ENCODE measurements around the gene FGF7. TPM values are rescaled to one million over a fixed set of nuclear protein-coding genes. Genes with fewer than 3 reads are reported as not detected.

FGF7 gene
- total and polyA plus RNA-seq, 9 of the 15 experiments (the other 6 are each of a cell fraction or from before 2014, with no cell fraction given): not detected

DNA sequence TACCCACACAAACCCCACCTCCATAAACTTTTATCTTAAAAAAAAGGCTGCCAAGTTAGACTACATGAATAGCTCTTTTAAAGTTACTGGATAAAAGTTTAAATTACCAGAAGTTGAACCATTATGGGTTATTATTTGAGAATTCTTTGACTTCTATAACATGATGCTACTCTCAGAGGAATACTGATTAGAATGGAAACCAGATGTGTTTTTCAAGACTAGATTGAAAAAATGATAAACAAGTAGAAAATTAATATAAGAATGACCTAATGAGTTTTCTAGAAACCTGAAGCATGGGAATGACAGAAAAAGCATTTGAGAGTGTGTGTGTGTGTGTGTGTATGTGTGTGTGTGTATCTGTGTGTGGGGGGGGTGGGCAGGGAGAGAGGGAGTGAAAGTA, 12.4 kb upstream of the FGF7 start (continued):
- no peak for TF ChIP-seq PHF8 (IDR thresholded peaks at IDR 0.05; ENCODE audit: borderline replicate concordance, low read length)
- TF ChIP-seq MXI1 (IDR thresholded peaks at IDR 0.05; ENCODE audit: low read depth, low read length): no peak
- no peak for TF ChIP-seq HEY1 (CRISPR knock-in tag; IDR thresholded peaks at IDR 0.05; ENCODE audit: borderline replicate concordance)

DNA sequence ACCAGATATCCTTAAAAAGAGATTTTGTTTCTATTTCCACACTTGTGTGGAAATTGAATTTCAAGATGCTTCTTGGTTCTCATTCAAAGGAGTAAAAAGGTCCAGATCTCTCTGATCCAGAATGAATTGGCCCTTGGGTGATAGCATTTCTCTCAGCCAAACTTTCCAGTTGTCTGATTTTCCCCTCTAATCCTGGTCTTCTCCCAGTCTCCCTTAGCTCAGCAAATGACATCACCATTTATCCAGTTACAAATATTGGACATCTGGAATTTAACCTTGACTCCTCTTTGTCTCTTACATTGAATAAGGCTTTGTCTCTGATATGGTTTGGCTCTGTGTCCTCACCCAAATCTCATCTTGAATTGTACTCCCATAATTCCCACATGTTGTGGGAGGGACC, 10.2 kb upstream of the FGF7 start:
- ChIA-PET POLR2A (no interaction called here), CTCF (ENCODE audit: low intra/inter-chr PET ratio) (no interaction called here)
- Histone ChIP-seq H3K27ac (ENCODE audit: extremely low read depth, low read depth, low read length) (no peak overlapping the region), H3K4me1 (replicated peaks in 1 of 2; ENCODE audit: control insufficient read depth in 2 of 2, insufficient read depth in 2 of 2, low read length in 2 of 2) (no peaks in the 10 kb centered on the region), H3K79me2 (ENCODE audit: control insufficient read depth, insufficient read depth, low read length) (no peaks in the 10 kb centered on the region), H3K9ac (ENCODE audit: insufficient read depth in 1 of 2, low read depth in 2 of 2, low read length in 2 of 2) (no peak overlapping the region), H3K27me3 (ENCODE audit: control insufficient read depth in 2 of 2, insufficient read depth in 2 of 2, low read length in 2 of 2) (no peaks in the 10 kb centered on the region; a peak in 1 of 5 replicates), H3K4me2 (ENCODE audit: insufficient read depth, low read length) (no peak overlapping the region), H4K20me1 (replicated peaks; ENCODE audit: control insufficient read depth, insufficient read depth, low read length) (no peaks in the 10 kb centered on the region), H3K9me1 (ENCODE audit: control insufficient read depth, insufficient read depth, low read length) (no peaks in the 10 kb centered on the region), H2AFZ (ENCODE audit: low read depth, low read length) (no peak overlapping the region), H3K36me3 (ENCODE audit: control insufficient read depth, insufficient read depth, low read length) (no peaks in the 10 kb centered on the region), H3K4me3 (no peak overlapping the region), H3K9me3 (replicated peaks; ENCODE audit: control insufficient read depth, insufficient read depth, low read depth, low read length) (no peaks in the 10 kb centered on the region)
- TF ChIP-seq ZNF24 (IDR thresholded peaks at IDR 0.05) (no peak), ESRRB (CRISPR knock-in tag; IDR thresholded peaks at IDR 0.05; ENCODE audit: borderline replicate concordance) (no peak)
- in situ Hi-C loops (cut with MboI) (no loop called here), intact Hi-C loops (cut with micrococcal nuclease) (no loop called here)
- no TSS peak for BruUV-seq (replicated peaks)
- ATAC-seq (no peak), FAIRE-seq (no peak), DNase-seq (ENCODE audit: extremely low read depth in 1 of 4, low spot score in 3 of 4) (no peak)

DNA sequence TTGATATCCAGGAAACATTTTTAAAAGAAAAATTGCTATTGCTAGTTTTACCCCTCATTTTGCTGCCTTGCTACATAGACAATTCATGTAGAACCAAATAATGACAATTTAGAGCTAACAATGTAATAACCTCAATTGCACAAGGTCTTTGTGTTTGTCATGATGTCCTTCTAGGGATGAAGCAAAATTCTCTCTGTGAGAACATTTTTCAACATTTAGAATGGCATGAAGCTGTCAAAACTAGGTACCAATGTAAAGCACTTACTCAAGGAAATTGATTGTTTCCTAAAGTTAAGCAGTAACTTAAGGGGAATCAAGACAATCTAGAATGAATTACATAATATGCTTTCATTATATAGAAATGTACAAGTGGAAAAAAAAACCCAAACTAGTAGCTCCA, 7.9 kb upstream of the FGF7 start:
- DNase-seq (ENCODE audit: extremely low read depth in 1 of 4, low spot score in 3 of 4): no peak
- Histone ChIP-seq H3K4me3 (no peak overlapping the region), H3K9me1 (ENCODE audit: control insufficient read depth, insufficient read depth, low read length) (no peaks in the 10 kb centered on the region), H3K79me2 (ENCODE audit: control insufficient read depth, insufficient read depth, low read length) (no peaks in the 10 kb centered on the region), H4K20me1 (replicated peaks; ENCODE audit: control insufficient read depth, insufficient read depth, low read length) (no peaks in the 10 kb centered on the region), H2AFZ (ENCODE audit: low read depth, low read length) (no peak overlapping the region), H3K9me3 (replicated peaks; ENCODE audit: control insufficient read depth, insufficient read depth, low read depth, low read length) (no peaks in the 10 kb centered on the region), H3K9ac (ENCODE audit: insufficient read depth in 1 of 2, low read depth in 2 of 2, low read length in 2 of 2) (no peak overlapping the region), H3K27me3 (ENCODE audit: control insufficient read depth in 2 of 2, insufficient read depth in 2 of 2, low read length in 2 of 2) (no peaks in the 10 kb centered on the region), H3K4me2 (ENCODE audit: insufficient read depth, low read length) (no peak overlapping the region), H3K4me1 (replicated peaks in 1 of 2; ENCODE audit: control insufficient read depth in 2 of 2, insufficient read depth in 2 of 2, low read length in 2 of 2) (no peaks in the 10 kb centered on the region), H3K36me3 (ENCODE audit: control insufficient read depth, insufficient read depth, low read length) (no peaks in the 10 kb centered on the region), H3K27ac (ENCODE audit: extremely low read depth, low read depth, low read length) (no peak overlapping the region)
- BruUV-seq (replicated peaks): no TSS peak
- CTCF ChIA-PET (ENCODE audit: low intra/inter-chr PET ratio): interaction anchor here (0.6 kb wide), 1 partner anchor 609 kb away, joined by 3 read pairs; no protein-coding TSS in a partner anchor
- no peak for FAIRE-seq
- intact Hi-C loops (cut with micrococcal nuclease): no loop called here
- in situ Hi-C loops (cut with MboI): no loop called here
- ATAC-seq: no peak
- POLR2A ChIA-PET: no interaction called here
- TF ChIP-seq, protein P1, sequence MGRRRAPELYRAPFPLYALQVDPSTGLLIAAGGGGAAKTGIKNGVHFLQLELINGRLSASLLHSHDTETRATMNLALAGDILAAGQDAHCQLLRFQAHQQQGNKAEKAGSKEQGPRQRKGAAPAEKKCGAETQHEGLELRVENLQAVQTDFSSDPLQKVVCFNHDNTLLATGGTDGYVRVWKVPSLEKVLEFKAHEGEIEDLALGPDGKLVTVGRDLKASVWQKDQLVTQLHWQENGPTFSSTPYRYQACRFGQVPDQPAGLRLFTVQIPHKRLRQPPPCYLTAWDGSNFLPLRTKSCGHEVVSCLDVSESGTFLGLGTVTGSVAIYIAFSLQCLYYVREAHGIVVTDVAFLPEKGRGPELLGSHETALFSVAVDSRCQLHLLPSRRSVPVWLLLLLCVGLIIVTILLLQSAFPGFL (CRISPR knock-in tag; IDR thresholded peaks at IDR 0.05): no peak
- TF ChIP-seq ATF7 (IDR thresholded peaks at IDR 0.05) (no peak), ZNF75A (CRISPR knock-in tag; IDR thresholded peaks at IDR 0.05) (no peak), ZNF316 (IDR thresholded peaks at IDR 0.05) (no peak), CBX1 (IDR thresholded peaks at IDR 0.05; ENCODE audit: low read depth) (no peak), POLR2H (tag; IDR thresholded peaks at IDR 0.05; ENCODE audit: low read depth) (no peak), FOSL1 (tag; conservative IDR thresholded peaks at IDR 0.05) (no peak), ARID2 (IDR thresholded peaks at IDR 0.05) (no peak), SIN3B (IDR thresholded peaks at IDR 0.05; ENCODE audit: low read depth) (no peak), BRCA1 (IDR thresholded peaks at IDR 0.05) (no peak), BRCA1 (CRISPR knock-in tag; IDR thresholded peaks at IDR 0.05) (no peak), ZZZ3 (IDR thresholded peaks at IDR 0.05) (no peak), SAP30 (IDR thresholded peaks at IDR 0.05; ENCODE audit: borderline replicate concordance, insufficient read depth, low read depth, low read length, poor library complexity, severe bottlenecking) (no peak)
